IgD-negative memory B cell (primary cell): ENCODE data around the gene NAV3. TPM values are rescaled to one million over a fixed set of nuclear protein-coding genes. Genes with fewer than 3 reads are reported as not detected.

Experiments
- H3K27ac Mint-ChIP-seq, 3 donors: one replicate each; pipeline ENCODE4 v1.8.0; 2020 to 2022; ENCODE audit warnings: mild to moderate bottlenecking in 3 of 3, mixed read lengths in 3 of 3, moderate library complexity in 1 of 3
- H3K27me3 Mint-ChIP-seq: one replicate; pipeline ENCODE4 v1.8.0; 2021; ENCODE audit warnings: mixed read lengths
- H3K36me3 Mint-ChIP-seq: one replicate; pipeline ENCODE4 v1.8.0; 2020; ENCODE audit warnings: mild to moderate bottlenecking, mixed read lengths
- H3K4me1 Mint-ChIP-seq, 3 donors: one replicate each; pipeline ENCODE4 v1.8.0; 2020 to 2022; ENCODE audit warnings: mixed read lengths in 3 of 3, mild to moderate bottlenecking in 1 of 3
- H3K4me3 Mint-ChIP-seq, 4 donors: one replicate each; pipeline ENCODE4 v1.8.0; 2020 to 2022; ENCODE audit warnings: mild to moderate bottlenecking in 4 of 4, mixed read lengths in 4 of 4, moderate library complexity in 3 of 4
- H3K9me3 Mint-ChIP-seq, 3 donors: one replicate each; pipeline ENCODE4 v1.8.0; 2020 to 2021; ENCODE audit warnings: mixed read lengths in 3 of 3, mild to moderate bottlenecking in 1 of 3
- polyA plus RNA-seq: library from polyadenylated mRNA; unstranded; fragments of 300-500 nt; fragmentation: Illumina TruSeq; gene quantifications from one replicate; pipeline ENCODE4 v1.2.3, GENCODE V29; 2021

Gene NAV3
- polyA plus RNA-seq, 1 donor from 2014 or later: 0.11 TPM

GRCh38 chr12:78156751-78157150 lies 326.1 kb downstream of the NAV3 start:
- no peaks in the 10 kb centered on the region for H3K4me1 Mint-ChIP-seq
- no peak overlapping the region for H3K4me3 Mint-ChIP-seq
- no peaks in the 10 kb centered on the region for H3K27me3 Mint-ChIP-seq
- H3K36me3 Mint-ChIP-seq: no peaks in the 10 kb centered on the region
- no peak overlapping the region for H3K27ac Mint-ChIP-seq
- H3K9me3 Mint-ChIP-seq: peaks cover 0 to 6% (median 0%) of the 10 kb centered on the region in 3 donors

DNA sequence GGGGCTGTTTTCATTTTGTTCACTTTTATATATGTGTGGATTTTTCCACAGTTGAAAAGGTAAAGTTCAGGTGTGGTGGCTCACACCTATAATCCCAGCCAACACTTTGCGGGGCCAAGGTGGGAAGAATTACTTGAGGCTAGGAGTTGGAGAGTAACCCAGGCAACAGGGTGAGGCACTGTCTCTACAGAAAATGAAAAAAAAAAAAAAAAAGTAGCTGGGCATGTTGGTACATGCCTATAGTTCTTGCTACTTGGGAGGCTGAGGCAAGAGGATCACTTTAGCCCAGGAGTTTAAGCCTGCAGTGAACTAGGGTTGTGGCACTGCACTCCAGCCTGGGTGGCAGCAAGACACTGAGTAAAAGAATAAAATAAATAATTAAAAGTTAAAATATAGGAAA lies 326.5 kb downstream of the NAV3 start:
- Mint-ChIP-seq H3K36me3 (no peaks in the 10 kb centered on the region), H3K9me3 (peaks cover 0 to 6% (median 0%) of the 10 kb centered on the region in 3 donors), H3K27ac (no peak overlapping the region), H3K4me1 (no peaks in the 10 kb centered on the region), H3K4me3 (no peak overlapping the region), H3K27me3 (no peaks in the 10 kb centered on the region)

DNA sequence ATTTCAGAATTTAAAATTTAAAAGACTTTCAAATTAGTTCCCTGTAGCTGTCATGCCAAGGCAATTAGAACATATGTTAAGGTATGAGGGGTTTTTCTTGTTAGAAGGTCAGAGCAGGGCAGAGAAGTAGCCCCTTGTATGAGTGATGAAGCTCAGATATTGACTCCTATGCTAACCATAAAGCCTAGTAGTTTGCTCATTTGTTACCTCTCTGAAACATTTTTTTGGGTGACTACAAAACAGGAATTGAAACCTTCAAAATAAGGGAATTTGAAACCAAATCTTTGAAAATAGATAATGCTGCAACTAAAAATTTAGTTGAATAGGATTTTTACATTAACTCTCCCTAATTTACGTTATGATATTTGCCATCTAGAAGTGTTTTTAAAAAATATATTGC lies 333.5 kb downstream of the NAV3 start:
- no peaks in the 10 kb centered on the region for H3K36me3 Mint-ChIP-seq
- no peak overlapping the region for H3K27ac Mint-ChIP-seq
- H3K4me1 Mint-ChIP-seq: peaks cover 0 to 7% (median 0%) of the 10 kb centered on the region in 3 donors
- H3K4me3 Mint-ChIP-seq: no peak overlapping the region
- H3K27me3 Mint-ChIP-seq: no peaks in the 10 kb centered on the region
- H3K9me3 Mint-ChIP-seq: no peaks in the 10 kb centered on the region

DNA sequence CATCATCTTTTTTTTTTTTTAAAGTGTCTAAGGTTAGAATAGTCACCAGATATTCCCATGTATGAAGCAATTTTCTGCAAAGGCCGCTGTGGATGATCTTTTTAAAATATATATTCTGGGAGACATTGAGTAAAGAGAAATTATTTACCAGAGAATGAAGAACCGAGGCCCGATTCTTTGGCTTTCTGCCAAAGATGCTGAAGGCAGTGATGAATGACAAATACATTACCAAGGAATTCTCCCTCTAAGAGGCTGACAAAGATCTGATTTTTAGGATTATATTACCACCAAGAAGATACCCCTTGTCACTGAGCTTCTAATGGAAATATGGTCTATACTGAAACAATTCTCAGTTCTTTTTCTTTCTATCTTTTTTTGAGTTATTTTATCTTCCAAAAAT lies 336.8 kb downstream of the NAV3 start:
- no peaks in the 10 kb centered on the region for H3K36me3 Mint-ChIP-seq
- H3K27ac Mint-ChIP-seq: no peak overlapping the region
- no peaks in the 10 kb centered on the region for H3K9me3 Mint-ChIP-seq
- H3K4me3 Mint-ChIP-seq: no peak overlapping the region
- H3K4me1 Mint-ChIP-seq: peaks cover 0 to 7% (median 0%) of the 10 kb centered on the region in 3 donors
- H3K27me3 Mint-ChIP-seq: no peaks in the 10 kb centered on the region

DNA sequence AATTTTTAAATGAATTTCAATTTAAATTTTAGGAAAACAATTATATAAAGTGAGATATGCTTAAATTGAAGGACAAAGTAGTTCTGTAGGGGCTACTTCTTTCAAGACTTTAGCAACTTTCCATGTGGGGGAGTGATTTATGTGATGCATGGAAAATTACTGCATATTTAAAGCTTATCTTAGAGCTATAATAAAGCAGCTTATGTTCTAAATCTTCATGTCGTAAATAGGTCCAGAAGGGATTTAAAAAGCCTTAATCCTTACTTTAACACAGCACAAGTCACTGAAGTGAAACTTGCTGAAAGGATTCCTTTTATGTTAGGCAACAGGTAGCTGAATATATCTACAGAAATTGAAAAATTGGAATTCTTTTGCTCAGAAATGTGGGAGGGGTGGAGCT lies 340.4 kb downstream of the NAV3 start:
- Mint-ChIP-seq H3K9me3 (no peaks in the 10 kb centered on the region), H3K27me3 (no peaks in the 10 kb centered on the region), H3K36me3 (no peaks in the 10 kb centered on the region), H3K4me1 (no peaks in the 10 kb centered on the region), H3K4me3 (no peak overlapping the region), H3K27ac (no peak overlapping the region)

DNA sequence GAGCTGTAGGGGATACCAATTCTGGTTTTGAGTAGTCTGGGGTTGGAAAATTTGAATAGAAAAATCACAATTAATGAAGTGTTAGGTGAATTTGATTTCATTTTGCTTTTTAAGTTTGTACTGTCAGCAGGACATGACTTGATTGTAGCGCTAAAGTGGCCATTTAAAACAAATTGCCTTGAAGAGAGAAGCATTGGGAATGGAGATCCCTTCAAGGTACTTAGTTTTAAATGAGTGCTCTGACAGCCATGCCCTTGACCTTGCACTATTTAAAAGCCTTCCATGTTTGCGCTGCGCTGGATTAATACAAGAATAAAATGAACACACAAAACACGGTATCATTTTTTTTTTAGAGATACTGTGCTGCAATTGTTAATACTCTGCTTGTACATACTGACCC lies 345.9 kb downstream of the NAV3 start:
- Mint-ChIP-seq H3K27ac (no peak overlapping the region), H3K9me3 (no peaks in the 10 kb centered on the region), H3K36me3 (no peaks in the 10 kb centered on the region), H3K27me3 (no peaks in the 10 kb centered on the region), H3K4me3 (no peak overlapping the region), H3K4me1 (peaks cover 0 to 3% (median 0%) of the 10 kb centered on the region in 3 donors)

GRCh38 chr12:78177298-78177697 lies 346.6 kb downstream of the NAV3 start:
- Mint-ChIP-seq H3K4me1 (peaks cover 0 to 3% (median 0%) of the 10 kb centered on the region in 3 donors), H3K27ac (no peak overlapping the region), H3K4me3 (no peak overlapping the region), H3K27me3 (no peaks in the 10 kb centered on the region), H3K36me3 (no peaks in the 10 kb centered on the region), H3K9me3 (no peaks in the 10 kb centered on the region)

DNA sequence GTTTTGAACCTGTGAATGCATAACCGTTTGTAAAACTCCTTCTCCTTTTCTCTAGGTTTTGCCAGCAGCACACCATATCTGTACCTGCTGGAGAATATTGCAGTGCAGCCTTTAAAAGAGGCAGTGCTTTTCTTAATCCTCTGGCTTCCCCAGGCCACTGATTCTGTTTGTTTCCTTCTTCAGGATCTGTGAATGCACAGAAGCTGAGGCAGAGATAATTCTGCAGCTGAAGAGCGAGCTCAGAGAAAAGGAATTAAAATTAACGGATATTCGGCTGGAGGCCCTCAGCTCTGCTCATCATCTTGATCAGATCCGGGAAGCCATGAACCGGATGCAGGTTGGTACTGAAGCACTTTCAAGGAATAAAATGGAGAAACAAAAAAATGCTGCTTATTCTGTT lies 348.7 kb downstream of the NAV3 start:
- no peak overlapping the region for H3K4me3 Mint-ChIP-seq
- H3K36me3 Mint-ChIP-seq: no peaks in the 10 kb centered on the region
- H3K4me1 Mint-ChIP-seq: peaks cover 0 to 3% (median 2%) of the 10 kb centered on the region in 3 donors
- no peaks in the 10 kb centered on the region for H3K9me3 Mint-ChIP-seq
- no peaks in the 10 kb centered on the region for H3K27me3 Mint-ChIP-seq
- no peak overlapping the region for H3K27ac Mint-ChIP-seq

DNA sequence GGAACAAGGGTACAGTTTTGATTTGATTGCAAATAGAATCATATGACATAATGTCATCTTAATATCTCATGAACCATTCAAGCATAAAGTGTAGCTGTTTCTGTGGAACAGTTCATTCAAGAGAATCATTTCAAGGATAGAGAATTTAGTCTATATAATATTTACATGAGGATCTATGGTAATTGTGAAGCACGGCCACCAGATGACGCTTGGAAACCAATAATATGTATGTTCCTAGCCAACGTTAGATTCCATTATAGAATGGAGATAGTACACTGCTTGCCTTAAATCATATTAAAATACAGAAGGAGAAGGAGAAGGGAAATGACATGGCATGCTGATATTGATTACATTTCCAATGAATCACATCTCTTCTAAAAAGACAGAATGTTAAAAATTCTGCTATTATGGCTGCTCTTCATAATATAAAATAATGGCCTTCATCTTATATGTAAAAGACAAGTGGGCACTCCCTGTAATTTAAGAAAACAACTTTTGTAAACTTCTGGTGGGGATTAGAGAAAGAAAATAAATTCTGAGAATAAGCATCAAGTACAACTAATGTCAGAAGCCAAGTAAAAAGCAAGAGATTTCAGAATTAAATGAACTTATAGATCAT lies 351.0 kb downstream of the NAV3 start:
- H3K27ac Mint-ChIP-seq: no peak overlapping the region
- H3K36me3 Mint-ChIP-seq: no peaks in the 10 kb centered on the region
- no peak overlapping the region for H3K4me3 Mint-ChIP-seq
- peaks cover 0 to 3% (median 2%) of the 10 kb centered on the region in 3 donors for H3K4me1 Mint-ChIP-seq
- H3K9me3 Mint-ChIP-seq: no peaks in the 10 kb centered on the region
- H3K27me3 Mint-ChIP-seq: no peaks in the 10 kb centered on the region

- H3K4me3 Mint-ChIP-seq: no peak overlapping the region
- no peaks in the 10 kb centered on the region for H3K9me3 Mint-ChIP-seq
These were observed 353.1 kb downstream of the NAV3 start for GRCh38 chr12:78183824-78184223.

GRCh38 chr12:78185109-78185508 lies 354.4 kb downstream of the NAV3 start:
- H3K4me1 Mint-ChIP-seq: peaks cover 0 to 2% (median 0%) of the 10 kb centered on the region in 3 donors
- H3K4me3 Mint-ChIP-seq: no peak overlapping the region
- no peaks in the 10 kb centered on the region for H3K27me3 Mint-ChIP-seq
- H3K9me3 Mint-ChIP-seq: no peaks in the 10 kb centered on the region
- no peak overlapping the region for H3K27ac Mint-ChIP-seq
- H3K36me3 Mint-ChIP-seq: no peaks in the 10 kb centered on the region

More at GRCh38 chr12:78183824-78184223, 353.1 kb downstream of the NAV3 start:
- no peaks in the 10 kb centered on the region for H3K36me3 Mint-ChIP-seq
- peaks cover 0 to 2% (median 0%) of the 10 kb centered on the region in 3 donors for H3K4me1 Mint-ChIP-seq
- no peak overlapping the region for H3K27ac Mint-ChIP-seq
- no peaks in the 10 kb centered on the region for H3K27me3 Mint-ChIP-seq

GRCh38 chr12:78185651-78186050 lies 355.0 kb downstream of the NAV3 start:
- Mint-ChIP-seq H3K4me3 (no peak overlapping the region), H3K36me3 (no peaks in the 10 kb centered on the region), H3K9me3 (no peaks in the 10 kb centered on the region), H3K4me1 (peaks cover 0 to 2% (median 0%) of the 10 kb centered on the region in 3 donors), H3K27ac (no peak overlapping the region), H3K27me3 (no peaks in the 10 kb centered on the region)

GRCh38 chr12:78186670-78187069 lies 356.0 kb downstream of the NAV3 start:
- Mint-ChIP-seq H3K4me1 (peaks cover 0 to 2% (median 0%) of the 10 kb centered on the region in 3 donors), H3K27ac (no peak overlapping the region), H3K4me3 (no peak overlapping the region), H3K9me3 (no peaks in the 10 kb centered on the region), H3K27me3 (no peaks in the 10 kb centered on the region), H3K36me3 (no peaks in the 10 kb centered on the region)

DNA sequence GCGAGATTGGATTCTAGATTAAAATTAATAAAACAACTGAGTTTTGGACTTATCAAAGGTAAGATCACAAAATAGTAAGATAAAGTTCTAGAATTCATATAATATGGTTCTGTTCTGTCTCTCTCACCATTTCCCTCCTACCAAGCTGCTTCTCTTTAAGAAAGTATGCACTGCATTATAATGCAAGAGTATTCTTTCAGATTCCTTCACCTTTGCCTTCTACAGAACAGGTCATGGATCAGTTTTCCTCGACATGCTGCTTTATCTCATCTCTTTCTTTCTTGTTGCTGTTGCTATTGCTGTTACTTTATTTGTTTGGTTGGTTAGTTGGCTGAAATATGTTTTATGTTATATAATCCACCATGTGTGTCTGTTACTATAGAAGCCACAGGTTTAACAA lies 357.0 kb downstream of the NAV3 start:
- Mint-ChIP-seq H3K27ac (no peak overlapping the region), H3K4me3 (no peak overlapping the region), H3K36me3 (no peaks in the 10 kb centered on the region), H3K27me3 (no peaks in the 10 kb centered on the region), H3K9me3 (no peaks in the 10 kb centered on the region), H3K4me1 (peaks cover 0 to 2% (median 0%) of the 10 kb centered on the region in 3 donors)

DNA sequence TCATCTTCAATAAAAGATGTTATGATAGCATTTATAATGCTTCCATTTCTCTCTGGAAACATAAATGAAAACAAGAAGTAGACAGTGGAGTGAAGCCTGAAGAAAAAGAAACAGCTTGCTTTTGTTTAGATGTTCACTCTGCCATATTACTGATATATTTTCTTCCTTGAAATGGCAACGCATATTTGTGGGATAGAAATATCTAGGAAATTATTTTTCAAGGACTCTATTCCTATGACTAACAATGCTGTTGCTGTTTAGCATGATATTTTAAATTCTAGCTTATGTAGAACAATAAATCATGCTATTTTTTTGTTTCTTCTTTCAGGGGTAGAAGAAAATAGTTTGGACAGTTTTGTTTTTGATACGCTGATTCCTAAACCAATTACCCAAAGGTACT lies 359.0 kb downstream of the NAV3 start:
- no peak overlapping the region for H3K27ac Mint-ChIP-seq
- no peaks in the 10 kb centered on the region for H3K27me3 Mint-ChIP-seq
- no peak overlapping the region for H3K4me3 Mint-ChIP-seq
- H3K36me3 Mint-ChIP-seq: no peaks in the 10 kb centered on the region
- H3K9me3 Mint-ChIP-seq: no peaks in the 10 kb centered on the region
- no peaks in the 10 kb centered on the region for H3K4me1 Mint-ChIP-seq

GRCh38 chr12:78191611-78192010 lies 360.9 kb downstream of the NAV3 start:
- Mint-ChIP-seq H3K36me3 (no peaks in the 10 kb centered on the region), H3K27ac (no peak overlapping the region), H3K4me3 (no peak overlapping the region), H3K9me3 (no peaks in the 10 kb centered on the region), H3K27me3 (no peaks in the 10 kb centered on the region), H3K4me1 (no peaks in the 10 kb centered on the region)
